BE2C (cell line): ENCODE data around the gene C14orf132. TPM values are rescaled to one million over a fixed set of nuclear protein-coding genes. Genes with fewer than 3 reads are reported as not detected.

ENCODE experiments used
- DNase-seq: peaks from one replicate; pipeline ENCODE4 v3.0.0-alpha.2; 2020
- H3K27me3 ChIP-seq: fragments of 250-450 bp; sonication (Bioruptor Pico); 2 replicates; pipeline ENCODE4 v1.5.1; 2020; ENCODE audit warnings: mild to moderate bottlenecking
- H3K36me3 ChIP-seq: fragments of 250-450 bp; sonication (Bioruptor Pico); 2 replicates; pipeline ENCODE4 v1.5.1; 2020; ENCODE audit warnings: mild to moderate bottlenecking
- H3K4me1 ChIP-seq: fragments of 250-450 bp; sonication (Bioruptor Pico); 2 replicates; pipeline ENCODE4 v1.5.1; 2020
- H3K4me3 ChIP-seq: 2 replicates; pipeline ENCODE4 v1.5.1; 2011; ENCODE audit warnings: low read depth, low read length
- H3K9me3 ChIP-seq: fragments of 250-450 bp; sonication (Bioruptor Pico); 2 replicates; pipeline ENCODE4 v1.5.1; 2020
- CTCF ChIP-seq: IDR thresholded peaks from 2 replicates; pipeline ENCODE4 v1.5.1; 2012; ENCODE audit warnings: mild to moderate bottlenecking, low read depth, low read length
- polyA plus RNA-seq: library from polyadenylated mRNA; unstranded; fragments of >200 nt; gene quantifications from one replicate; pipeline ENCODE4 v1.2.1, GENCODE V29; 2012; ENCODE audit warnings: low read depth, missing spikeins; ENCODE audit not compliant: insufficient read length, insufficient read depth

Gene C14orf132
- polyA plus RNA-seq = 24.7 TPM

GRCh38 chr14:96038920-96039632, at the start of gene C14orf132:
C14orf132 (plus strand) TSS chr14:96039362; CDS start chr14:96039501, 139 bp downstream.
- peak; percentile 89 for DNase-seq
- H3K4me3 ChIP-seq = peak within 1 kb of the TSS; percentile 75
- TF ChIP-seq CTCF = no peak
- peaks cover 11% of the 10 kb centered on the region for H3K36me3 ChIP-seq
- no peaks in the 10 kb centered on the region for H3K4me1 ChIP-seq
- no peaks in the 10 kb centered on the region for H3K27me3 ChIP-seq
- no peaks in the 10 kb centered on the region for H3K9me3 ChIP-seq

GRCh38 chr14:95993768-95994592, 45.2 kb upstream of the C14orf132 start:
- Histone ChIP-seq H3K27me3 (peaks cover 6% of the 10 kb centered on the region; the same call in 1 of the 2 replicates), H3K4me1 (peaks cover 1% of the 10 kb centered on the region; the same call in 1 of the 2 replicates), H3K9me3 (no peaks in the 10 kb centered on the region), H3K36me3 (no peaks in the 10 kb centered on the region), H3K4me3 (no peak overlapping the region)
- DNase-seq = peak; percentile 46
- peak; percentile 92 for TF ChIP-seq CTCF

GRCh38 chr14:95994593-95994928, 44.6 kb upstream of the C14orf132 start:
- Histone ChIP-seq H3K27me3 (peaks cover 6% of the 10 kb centered on the region; the same call in 1 of the 2 replicates), H3K9me3 (no peaks in the 10 kb centered on the region), H3K4me1 (peaks cover 3% of the 10 kb centered on the region; the same call in 1 of the 2 replicates), H3K4me3 (no peak overlapping the region), H3K36me3 (no peaks in the 10 kb centered on the region)
- no peak for DNase-seq
- TF ChIP-seq CTCF = no peak

- no peaks in the 10 kb centered on the region for H3K9me3 ChIP-seq
- H3K36me3 ChIP-seq = no peaks in the 10 kb centered on the region
- DNase-seq = no peak
- peaks cover 6% of the 10 kb centered on the region; the same call in 1 of the 2 replicates for H3K27me3 ChIP-seq
- H3K4me3 ChIP-seq = no peak overlapping the region
- peaks cover 9% of the 10 kb centered on the region for H3K4me1 ChIP-seq
- peak; percentile 56 for TF ChIP-seq CTCF
Measured at GRCh38 chr14:95998656-95999055, 40.5 kb upstream of the C14orf132 start.

GRCh38 chr14:96001866-96002497, 37.2 kb upstream of the C14orf132 start:
- DNase-seq = peak; percentile 55
- Histone ChIP-seq H3K4me1 (peaks cover 9% of the 10 kb centered on the region), H3K9me3 (no peaks in the 10 kb centered on the region), H3K27me3 (peaks cover 6% of the 10 kb centered on the region; the same call in 1 of the 2 replicates), H3K36me3 (no peaks in the 10 kb centered on the region), H3K4me3 (no peak overlapping the region)
- TF ChIP-seq CTCF = no peak
